HEK293 (cell line): Measurements from ENCODE around the gene NAP1L4.

Experiments
- CTCF ChIA-PET: fragments of 350-600 bp; formaldehyde crosslinking; extraction: SDS; loops from one replicate; lab custom pipeline; 2021; ENCODE audit warnings: antibody characterized with exemption; lab: Yijun Ruan, JAX
- POLR2A ChIA-PET: fragments of 300-600 bp; formaldehyde crosslinking; extraction: SDS; loops from one replicate; lab custom pipeline; 2020; ENCODE audit warnings: antibody characterized with exemption, inconsistent platforms; lab: Yijun Ruan, JAX
- H3K27ac ChIP-seq: fragments of 200-500 bp; sonication (Bioruptor generic); 2 replicates; pipeline ENCODE4 v1.5.1; 2014; ENCODE audit warnings: low read depth, low read length, control low read depth, inconsistent platforms; ENCODE audit errors: extremely low read depth
- H3K36me3 ChIP-seq, 2 experiments: fragments of 200-500 bp in 1 of 2; sonication (Bioruptor generic) in 1 of 2; 1 replicate in 1 of 2; 2 replicates in 1 of 2; pipeline ENCODE4 v1.5.1; 2014 to 2017; ENCODE audit warnings: inconsistent platforms in 2 of 2, low read length in 2 of 2; ENCODE audit not compliant: control insufficient read depth in 2 of 2, insufficient read depth in 1 of 2
- H3K4me1 ChIP-seq: fragments of 200-500 bp; sonication (Bioruptor generic); 2 replicates; pipeline ENCODE4 v1.5.1; 2014; ENCODE audit warnings: mild to moderate bottlenecking, low read length, inconsistent platforms; ENCODE audit not compliant: control insufficient read depth, insufficient read depth
- H3K4me3 ChIP-seq: 2 replicates; pipeline ENCODE4 v1.5.1; 2011; ENCODE audit warnings: low read depth, mild to moderate bottlenecking, control low read depth, low read length, moderate library complexity
- H3K9me3 ChIP-seq: fragments of 200-500 bp; sonication (Bioruptor generic); 2 replicates; pipeline ENCODE4 v1.5.1; 2014; ENCODE audit warnings: low read depth, low read length, inconsistent platforms; ENCODE audit not compliant: control insufficient read depth, insufficient read depth
- GLI2 ChIP-seq: fragments of 450-650 bp; formaldehyde crosslinking; IDR thresholded peaks from 2 replicates; pipeline ENCODE4; 2017; ENCODE audit warnings: missing biosample characterization, missing genetic modification characterization, low read depth, borderline replicate concordance
- MYNN ChIP-seq: fragments of 450-650 bp; formaldehyde crosslinking; IDR thresholded peaks from 2 replicates; pipeline ENCODE4 v1.5.1; 2016; ENCODE audit warnings: missing biosample characterization, missing genetic modification characterization, borderline replicate concordance
- PRDM10 ChIP-seq: fragments of 450-650 bp; formaldehyde crosslinking; IDR thresholded peaks from 2 replicates; pipeline ENCODE4 v1.5.1; 2016; ENCODE audit warnings: missing biosample characterization, missing genetic modification characterization
- RBAK ChIP-seq: fragments of 450-650 bp; formaldehyde crosslinking; IDR thresholded peaks from 2 replicates; pipeline ENCODE4 v1.5.1; 2016; ENCODE audit warnings: missing biosample characterization, missing genetic modification characterization
- REST ChIP-seq: fragments of 450-650 bp; formaldehyde crosslinking; IDR thresholded peaks from 2 replicates; pipeline ENCODE4 v1.5.1; 2016; ENCODE audit warnings: missing biosample characterization, missing genetic modification characterization
- SALL2 ChIP-seq: fragments of 450-650 bp; formaldehyde crosslinking; IDR thresholded peaks from 2 replicates; pipeline ENCODE4 v1.5.0; 2017; ENCODE audit warnings: missing biosample characterization, mild to moderate bottlenecking, missing genetic modification characterization, borderline replicate concordance
- SP7 ChIP-seq: fragments of 450-650 bp; formaldehyde crosslinking; IDR thresholded peaks from 2 replicates; pipeline ENCODE4 v1.5.1; 2016; ENCODE audit warnings: missing biosample characterization, missing genetic modification characterization
- ZBTB20 ChIP-seq: fragments of 450-650 bp; formaldehyde crosslinking; IDR thresholded peaks from 2 replicates; pipeline ENCODE4 v1.5.1; 2016; ENCODE audit warnings: missing biosample characterization, missing genetic modification characterization
- ZBTB8A ChIP-seq: fragments of 450-650 bp; formaldehyde crosslinking; IDR thresholded peaks from 2 replicates; pipeline ENCODE4 v1.5.1; 2016; ENCODE audit warnings: missing biosample characterization, missing genetic modification characterization
- ZNF18 ChIP-seq: fragments of 450-650 bp; formaldehyde crosslinking; IDR thresholded peaks from 2 replicates; pipeline ENCODE4 v1.5.1; 2016; ENCODE audit warnings: missing biosample characterization, missing genetic modification characterization
- ZNF184 ChIP-seq: fragments of 450-650 bp; IDR thresholded peaks from 2 replicates; pipeline ENCODE4 v1.5.1; 2018; ENCODE audit warnings: missing biosample characterization, mild to moderate bottlenecking, missing genetic modification characterization
- ZNF211 ChIP-seq: fragments of 450-650 bp; formaldehyde crosslinking; IDR thresholded peaks from 2 replicates; pipeline ENCODE4 v1.5.1; 2016; ENCODE audit warnings: low read depth, missing biosample characterization, missing genetic modification characterization
- ZNF280D ChIP-seq: fragments of 450-650 bp; formaldehyde crosslinking; IDR thresholded peaks from 2 replicates; pipeline ENCODE4 v1.5.1; 2016; ENCODE audit warnings: missing biosample characterization, missing genetic modification characterization
- ZNF302 ChIP-seq: fragments of 450-650 bp; formaldehyde crosslinking; IDR thresholded peaks from 2 replicates; pipeline ENCODE4 v1.5.1; 2016; ENCODE audit warnings: missing biosample characterization, missing genetic modification characterization, low read depth
- ZNF529 ChIP-seq: fragments of 450-650 bp; formaldehyde crosslinking; IDR thresholded peaks from 2 replicates; pipeline ENCODE4 v1.5.1; 2017; ENCODE audit warnings: missing genetic modification characterization, missing biosample characterization; ENCODE audit not compliant: insufficient replicate concordance
- ZNF560 ChIP-seq: fragments of 450-650 bp; formaldehyde crosslinking; IDR thresholded peaks from 2 replicates; pipeline ENCODE4 v1.5.1; 2017; ENCODE audit warnings: missing biosample characterization, missing genetic modification characterization, borderline replicate concordance
- ZNF692 ChIP-seq: fragments of 450-650 bp; formaldehyde crosslinking; IDR thresholded peaks from 2 replicates; pipeline ENCODE4 v1.5.1; 2016; ENCODE audit warnings: missing biosample characterization, missing genetic modification characterization
- ZSCAN16 ChIP-seq: fragments of 450-650 bp; formaldehyde crosslinking; IDR thresholded peaks from 2 replicates; pipeline ENCODE4 v1.5.1; 2016; ENCODE audit warnings: missing biosample characterization, missing genetic modification characterization
- ZSCAN23 ChIP-seq: fragments of 450-650 bp; formaldehyde crosslinking; IDR thresholded peaks from 2 replicates; pipeline ENCODE4 v1.5.1; 2016; ENCODE audit warnings: missing biosample characterization, missing genetic modification characterization

The NAP1L4 gene

GRCh38 chr11:2922655-2923054 lies 69.5 kb downstream of the NAP1L4 start (continued):
- TF ChIP-seq REST (tag by site-specific recombination) = no peak
- TF ChIP-seq SP7 (tag by site-specific recombination) = no peak
- no peak for TF ChIP-seq ZSCAN16
- no peak for TF ChIP-seq RBAK (tag by site-specific recombination)
- TF ChIP-seq ZNF18 (tag by site-specific recombination) = no peak
- no peak for TF ChIP-seq ZSCAN23 (tag by site-specific recombination)
- TF ChIP-seq ZNF692 = no peak
- TF ChIP-seq PRDM10 (tag by site-specific recombination) = no peak
- TF ChIP-seq, all 188 proteins: peak for 0

- no peaks in the 10 kb centered on the region for H3K36me3 ChIP-seq
- H3K4me3 ChIP-seq = no peak overlapping the region
- ChIA-PET CTCF (interaction anchor here (0.6 kb wide), 1 partner anchor 612 kb away, joined by 3 read pairs; no protein-coding TSS in a partner anchor), POLR2A (interaction anchor here (0.6 kb wide), 1 partner anchor 70 kb away, joined by 5 read pairs; the partner anchor contains the start of gene NAP1L4)
- no peak overlapping the region for H3K27ac ChIP-seq
- H3K9me3 ChIP-seq = no peaks in the 10 kb centered on the region
- no peaks in the 10 kb centered on the region for H3K4me1 ChIP-seq
- no peak for TF ChIP-seq SALL2
- TF ChIP-seq ZNF211 = no peak
- no peak for TF ChIP-seq ZBTB20 (tag by site-specific recombination)
- TF ChIP-seq SP7 (tag by site-specific recombination) = no peak
These were observed 70.2 kb downstream of the NAP1L4 start for GRCh38 chr11:2921742-2922493.

GRCh38 chr11:2921261-2921660 lies 70.9 kb downstream of the NAP1L4 start:
- H3K36me3 ChIP-seq = no peaks in the 10 kb centered on the region
- H3K9me3 ChIP-seq = no peaks in the 10 kb centered on the region
- H3K4me3 ChIP-seq = no peak overlapping the region
- no peaks in the 10 kb centered on the region for H3K4me1 ChIP-seq
- POLR2A ChIA-PET = no interaction called here
- no peak overlapping the region for H3K27ac ChIP-seq
- CTCF ChIA-PET = interaction anchor here (0.6 kb wide), 1 partner anchor 611 kb away, joined by 3 read pairs; no protein-coding TSS in a partner anchor
- TF ChIP-seq ZNF529 (no peak), GLI2 (tag by site-specific recombination) (no peak), ZNF560 (tag by site-specific recombination) (no peak), ZNF184 (tag by site-specific recombination) (no peak), ZNF302 (tag by site-specific recombination) (no peak), MYNN (no peak), ZBTB8A (tag by site-specific recombination) (no peak), RBAK (tag by site-specific recombination) (no peak), ZNF280D (no peak)
